HFFc6 (cell line): ENCODE data around the gene CREBBP. TPM values are rescaled to one million over a fixed set of nuclear protein-coding genes. Genes with fewer than 3 reads are reported as not detected.

ENCODE experiments used
- DNase-seq: peaks from one replicate; pipeline ENCODE4 v3.0.0-alpha.2; 2018
- H3K27ac Mint-ChIP-seq: 2 replicates; pipeline ENCODE4 v1.8.0; 2020; ENCODE audit warnings: mild to moderate bottlenecking, mixed read lengths
- H3K27me3 Mint-ChIP-seq: 2 replicates; pipeline ENCODE4 v1.8.0; 2021; ENCODE audit warnings: mild to moderate bottlenecking, moderate library complexity, mixed read lengths; ENCODE audit not compliant: insufficient read depth
- H3K36me3 Mint-ChIP-seq: 2 replicates; pipeline ENCODE4 v1.8.0; 2021; ENCODE audit warnings: low read depth, mixed read lengths
- H3K4me1 Mint-ChIP-seq: 2 replicates; pipeline ENCODE4 v1.8.0; 2020; ENCODE audit warnings: low read depth, mixed read lengths
- H3K4me3 Mint-ChIP-seq: 2 replicates; pipeline ENCODE4 v1.8.0; 2020; ENCODE audit warnings: mild to moderate bottlenecking, moderate library complexity, mixed read lengths
- H3K9me3 Mint-ChIP-seq: 2 replicates; pipeline ENCODE4 v1.8.0; 2020; ENCODE audit warnings: mild to moderate bottlenecking, mixed read lengths
- total RNA-seq, 6 experiments: library from RNA; stranded (reverse); fragmentation: NEBNext Ultra II Directional; extraction: Animal tissue kit (Norgen Biotek cat#: 25700); gene quantifications; 2 replicates in 1 of 6; 3 replicates in 5 of 6; pipeline ENCODE4 v1.2.3, GENCODE V29; 2021
- TF ChIP-seq, protein P1 (sequence below): fragments of 200-600 bp; sonication (generic); IDR thresholded peaks from 2 replicates; pipeline ENCODE4 v1.5.0; 2021; ENCODE audit warnings: antibody characterized with exemption, mild to moderate bottlenecking

The CREBBP gene
- total RNA-seq, 6 experiments from 2014 or later: 40.2 to 51.4 (median 43.4) TPM

DNA sequence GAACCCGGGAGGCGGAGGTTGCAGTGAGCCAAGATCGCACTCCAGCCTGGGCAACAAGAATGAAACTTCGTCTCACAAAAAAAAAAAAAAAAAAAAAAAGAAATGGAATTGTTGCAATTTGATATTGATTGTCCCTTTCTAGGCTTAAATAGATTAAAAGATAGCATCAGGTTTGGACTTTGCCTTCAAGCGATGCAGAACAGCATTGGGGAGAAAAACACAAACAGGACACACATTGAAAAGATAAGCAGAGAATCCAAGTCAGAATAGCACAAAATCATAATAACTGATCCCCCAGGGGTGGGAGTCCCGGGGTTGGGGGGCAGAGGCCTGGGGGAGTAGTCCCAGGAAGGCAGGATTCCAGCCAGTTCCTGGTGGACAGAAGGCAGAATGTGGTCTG, 3.9 kb upstream of the CREBBP start:
- H3K27me3 Mint-ChIP-seq: peaks cover 8% of the 10 kb centered on the region
- peaks cover 10% of the 10 kb centered on the region; the same call in 1 of the 2 replicates for H3K4me1 Mint-ChIP-seq
- no peak overlapping the region for H3K4me3 Mint-ChIP-seq
- no peak for DNase-seq
- H3K27ac Mint-ChIP-seq: no peak overlapping the region
- TF ChIP-seq, protein P1, sequence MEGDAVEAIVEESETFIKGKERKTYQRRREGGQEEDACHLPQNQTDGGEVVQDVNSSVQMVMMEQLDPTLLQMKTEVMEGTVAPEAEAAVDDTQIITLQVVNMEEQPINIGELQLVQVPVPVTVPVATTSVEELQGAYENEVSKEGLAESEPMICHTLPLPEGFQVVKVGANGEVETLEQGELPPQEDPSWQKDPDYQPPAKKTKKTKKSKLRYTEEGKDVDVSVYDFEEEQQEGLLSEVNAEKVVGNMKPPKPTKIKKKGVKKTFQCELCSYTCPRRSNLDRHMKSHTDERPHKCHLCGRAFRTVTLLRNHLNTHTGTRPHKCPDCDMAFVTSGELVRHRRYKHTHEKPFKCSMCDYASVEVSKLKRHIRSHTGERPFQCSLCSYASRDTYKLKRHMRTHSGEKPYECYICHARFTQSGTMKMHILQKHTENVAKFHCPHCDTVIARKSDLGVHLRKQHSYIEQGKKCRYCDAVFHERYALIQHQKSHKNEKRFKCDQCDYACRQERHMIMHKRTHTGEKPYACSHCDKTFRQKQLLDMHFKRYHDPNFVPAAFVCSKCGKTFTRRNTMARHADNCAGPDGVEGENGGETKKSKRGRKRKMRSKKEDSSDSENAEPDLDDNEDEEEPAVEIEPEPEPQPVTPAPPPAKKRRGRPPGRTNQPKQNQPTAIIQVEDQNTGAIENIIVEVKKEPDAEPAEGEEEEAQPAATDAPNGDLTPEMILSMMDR: no peak
- peaks cover 5% of the 10 kb centered on the region for H3K9me3 Mint-ChIP-seq
- H3K36me3 Mint-ChIP-seq: peaks cover 6% of the 10 kb centered on the region; the same call in 1 of the 2 replicates

DNA sequence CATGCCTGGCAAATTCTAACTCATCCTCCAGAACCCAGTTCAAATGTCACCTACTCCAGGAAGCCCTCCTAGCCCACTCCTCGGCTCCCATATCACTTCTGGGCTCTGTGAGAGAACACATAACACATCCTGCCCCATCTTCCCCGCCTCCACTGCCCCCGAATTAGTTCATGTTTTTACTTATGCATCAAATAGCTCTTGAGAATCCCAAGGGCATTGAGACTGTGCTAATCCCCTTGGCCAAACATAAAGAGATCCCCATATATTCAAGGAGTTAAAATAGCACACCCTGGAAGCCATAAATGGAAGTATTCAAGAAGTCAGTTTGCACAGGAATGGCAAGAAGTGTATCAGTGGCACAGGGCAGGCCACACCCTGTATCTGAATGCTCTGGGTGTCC, 2.0 kb upstream of the CREBBP start:
- TF ChIP-seq, protein P1: no peak
- H3K27ac Mint-ChIP-seq: no peak overlapping the region
- DNase-seq: no peak
- H3K4me1 Mint-ChIP-seq: peaks cover 22% of the 10 kb centered on the region
- H3K4me3 Mint-ChIP-seq: peak overlapping the region; percentile 53; the same call in 1 of the 2 replicates
- H3K27me3 Mint-ChIP-seq: peaks cover 4% of the 10 kb centered on the region
- H3K36me3 Mint-ChIP-seq: peaks cover 24% of the 10 kb centered on the region
- peaks cover 5% of the 10 kb centered on the region for H3K9me3 Mint-ChIP-seq

DNA sequence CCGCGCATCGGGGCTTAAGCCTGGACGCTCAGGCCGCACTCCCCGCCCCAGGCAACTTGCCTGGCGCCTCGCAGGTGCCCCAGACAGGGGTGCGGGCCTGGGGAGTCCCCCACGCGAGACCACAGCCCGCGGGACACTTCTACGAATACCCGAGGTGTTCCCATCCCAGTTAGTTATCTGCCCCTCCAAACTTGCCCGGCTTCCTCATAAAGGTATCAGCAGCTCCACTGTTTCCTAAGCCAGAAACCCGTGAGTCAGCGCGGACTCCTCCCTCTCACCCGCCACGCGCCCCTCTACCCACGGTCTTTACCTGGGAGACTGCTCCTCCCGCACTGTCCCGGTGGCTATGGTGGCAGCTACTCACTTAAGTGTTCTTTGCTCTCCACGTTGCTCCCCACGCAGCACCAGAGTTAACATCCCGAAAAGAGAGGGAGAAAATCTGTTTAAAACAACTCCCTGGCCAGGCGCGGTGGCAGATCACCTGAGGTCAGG, 1.0 kb upstream of the CREBBP start:
- peaks cover 32% of the 10 kb centered on the region for H3K4me1 Mint-ChIP-seq
- no peak for DNase-seq
- H3K36me3 Mint-ChIP-seq: peaks cover 32% of the 10 kb centered on the region
- H3K4me3 Mint-ChIP-seq: peak overlapping the region; percentile 53
- peaks cover 5% of the 10 kb centered on the region for H3K9me3 Mint-ChIP-seq
- TF ChIP-seq, protein P1: no peak
- peak overlapping the region; percentile 57 for H3K27ac Mint-ChIP-seq
- H3K27me3 Mint-ChIP-seq: peaks cover 4% of the 10 kb centered on the region

DNA sequence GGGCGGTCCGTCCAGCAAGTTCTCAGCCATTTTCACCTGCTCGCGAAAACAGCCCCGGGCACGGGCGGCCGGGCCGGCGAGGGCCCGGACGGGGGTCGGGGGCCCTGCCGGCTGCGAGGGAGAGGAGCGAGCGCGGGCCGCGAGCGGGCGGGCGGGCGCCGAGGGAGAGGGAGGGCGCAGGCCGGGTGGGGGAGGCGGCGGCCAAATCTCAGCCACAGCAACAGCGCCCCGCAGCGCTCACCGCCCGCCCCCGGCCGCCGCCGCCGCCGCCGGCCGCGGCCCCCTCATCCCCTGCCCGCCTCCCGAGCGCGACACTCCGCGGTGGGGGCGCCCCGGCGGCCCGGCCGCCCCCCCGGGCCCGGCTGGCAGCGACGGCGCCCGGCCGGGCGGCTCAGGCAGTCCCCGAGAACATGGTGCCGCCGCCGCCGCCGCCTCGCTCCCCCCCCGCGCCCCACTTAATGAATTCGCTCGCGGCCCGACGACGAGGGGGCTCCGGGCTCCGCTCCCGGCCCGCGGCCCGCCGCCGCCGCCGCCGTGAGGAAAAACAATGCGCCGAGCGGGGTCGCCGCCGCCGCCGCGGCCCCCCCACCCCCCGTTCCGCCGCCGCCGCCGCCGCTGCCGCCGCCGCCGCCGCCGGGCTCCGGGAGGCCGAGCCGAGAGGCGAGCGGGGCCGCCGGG, 487 bp downstream of the CREBBP start:
- TF ChIP-seq, protein P1: no peak
- peak; percentile 32 for DNase-seq
- Mint-ChIP-seq H3K4me1 (peaks cover 47% of the 10 kb centered on the region), H3K9me3 (no peaks in the 10 kb centered on the region), H3K36me3 (peaks cover 34% of the 10 kb centered on the region), H3K4me3 (peak overlapping the region; percentile 97), H3K27me3 (peaks cover 4% of the 10 kb centered on the region), H3K27ac (peak overlapping the region; percentile 83)

DNA sequence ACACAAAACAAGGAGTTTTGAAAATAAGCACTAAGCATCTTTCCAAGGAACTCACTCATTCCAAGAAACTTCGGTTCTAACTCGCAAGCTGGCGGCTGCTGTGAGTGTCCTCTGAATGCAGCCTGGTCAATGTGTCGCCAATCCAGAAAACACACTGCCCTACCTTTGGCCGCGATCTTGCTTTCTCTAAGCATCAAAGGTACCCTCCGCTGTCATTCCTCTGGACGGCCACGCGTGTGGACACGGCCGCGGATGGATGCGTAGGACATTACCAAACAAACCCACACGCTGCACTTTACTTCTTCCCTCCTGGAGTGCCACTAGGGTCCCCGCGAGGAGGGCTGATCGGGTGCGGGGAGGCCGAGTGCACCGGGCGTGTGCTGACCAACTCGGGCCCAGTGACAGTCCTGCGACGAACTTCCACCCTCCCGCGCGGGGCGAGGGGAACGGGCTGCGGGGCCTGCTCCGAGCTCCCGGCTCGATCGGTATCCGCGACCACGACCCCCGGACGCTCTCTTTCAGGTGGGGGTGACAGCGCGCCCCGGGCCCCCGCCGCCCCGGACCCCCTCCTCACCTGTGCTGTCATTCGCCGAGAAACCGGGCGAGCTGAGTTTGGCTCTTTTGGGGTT, 1.1 kb downstream of the CREBBP start:
- no peaks in the 10 kb centered on the region for H3K9me3 Mint-ChIP-seq
- peak overlapping the region; percentile 97 for H3K4me3 Mint-ChIP-seq
- peak overlapping the region; percentile 71 for H3K27ac Mint-ChIP-seq
- peaks cover 34% of the 10 kb centered on the region for H3K36me3 Mint-ChIP-seq
- H3K27me3 Mint-ChIP-seq: peaks cover 4% of the 10 kb centered on the region
- TF ChIP-seq, protein P1: 0 out of 2 replicates have a peak, but pooled peaks have one; percentile 17
- DNase-seq: no peak
- H3K4me1 Mint-ChIP-seq: peaks cover 53% of the 10 kb centered on the region
